HepG2 (cell line): ENCODE measurements around the gene TTC23L. TPM values are rescaled to one million over a fixed set of nuclear protein-coding genes. Genes with fewer than 3 reads are reported as not detected.

Source experiments
- BCL3 ChIP-seq: sonication (generic); formaldehyde crosslinking; IDR thresholded peaks from 2 replicates; pipeline ENCODE4 v1.5.1; 2020; ENCODE audit warnings: mild to moderate bottlenecking, missing genetic modification reagents, moderate library complexity
- CREB1 ChIP-seq, 2 experiments: fragments of 450-650 bp in 1 of 2; IDR thresholded peaks; 2 replicates each; pipeline ENCODE4 v1.6.1; 2016 to 2017; ENCODE audit warnings: control low read depth in 1 of 2, mild to moderate bottlenecking in 1 of 2, missing compliant biosample characterization in 1 of 2, missing genetic modification characterization in 1 of 2
- ELK4 ChIP-seq: sonication (generic); formaldehyde crosslinking; IDR thresholded peaks from 2 replicates; pipeline ENCODE4 v1.9.0; 2021; ENCODE audit warnings: missing genetic modification reagents, borderline replicate concordance
- FOXO1 ChIP-seq: sonication (generic); formaldehyde crosslinking; IDR thresholded peaks from 2 replicates; pipeline ENCODE4 v1.4.0; 2020; ENCODE audit warnings: missing genetic modification reagents
- GPN1 ChIP-seq: sonication (generic); formaldehyde crosslinking; IDR thresholded peaks from 2 replicates; pipeline ENCODE4 v1.5.1; 2020; ENCODE audit warnings: missing genetic modification reagents, borderline replicate concordance
- HHEX ChIP-seq: IDR thresholded peaks from 2 replicates; pipeline ENCODE4 v1.6.1; 2016; ENCODE audit warnings: control low read depth
- IKZF4 ChIP-seq: sonication (generic); formaldehyde crosslinking; IDR thresholded peaks from 2 replicates; pipeline ENCODE4 v1.5.1; 2020; ENCODE audit warnings: borderline replicate concordance, mild to moderate bottlenecking, low read depth, missing genetic modification reagents; ENCODE audit errors: not compliant biosample characterization
- JARID2 ChIP-seq: sonication (generic); formaldehyde crosslinking; IDR thresholded peaks from 2 replicates; pipeline ENCODE4 v1.8.1; 2023; ENCODE audit warnings: missing genetic modification reagents, inconsistent platforms; ENCODE audit not compliant: insufficient replicate concordance
- MTERF4 ChIP-seq: sonication (generic); formaldehyde crosslinking; IDR thresholded peaks from 2 replicates; pipeline ENCODE4 v1.8.0; 2023; ENCODE audit warnings: mild to moderate bottlenecking, missing genetic modification reagents
- PHF5A ChIP-seq: IDR thresholded peaks from one replicate; pipeline ENCODE4 v1.6.1; 2018; ENCODE audit warnings: low read depth, missing genetic modification reagents; ENCODE audit not compliant: unreplicated experiment
- POLR2AphosphoS2 ChIP-seq: IDR thresholded peaks from 2 replicates; pipeline ENCODE4 v1.6.1; 2011; ENCODE audit warnings: low read depth, low read length, improper control_type of control experiment
- SP1 ChIP-seq, 2 experiments: fragments of 450-650 bp in 1 of 2; sonication (generic) in 1 of 2; formaldehyde crosslinking in 1 of 2; IDR thresholded peaks; 2 replicates each; pipeline versions ENCODE4 v1.4.0 to v1.6.1; 2016 to 2020; ENCODE audit warnings: missing genetic modification reagents in 1 of 2
- SRSF9 ChIP-seq: fragments of 200-400 bp; formaldehyde crosslinking; IDR thresholded peaks from 2 replicates; pipeline ENCODE4 v1.6.1; 2018; ENCODE audit warnings: borderline replicate concordance, mild to moderate bottlenecking, low read depth, low read length; ENCODE audit not compliant: insufficient read depth, poor library complexity, severe bottlenecking
- TBX3 ChIP-seq: fragments of 450-650 bp; IDR thresholded peaks from 2 replicates; pipeline ENCODE4 v1.6.1; 2017; ENCODE audit warnings: antibody characterized with exemption, mild to moderate bottlenecking, inconsistent platforms, borderline replicate concordance
- ZBTB21 ChIP-seq: sonication (generic); formaldehyde crosslinking; IDR thresholded peaks from 2 replicates; pipeline ENCODE4 v1.4.0; 2020; ENCODE audit warnings: missing genetic modification reagents
- ZNF326 ChIP-seq: sonication (generic); formaldehyde crosslinking; IDR thresholded peaks from 2 replicates; pipeline ENCODE4 v1.4.0; 2020; ENCODE audit warnings: missing genetic modification reagents, borderline replicate concordance
- polyA plus RNA-seq, 8 experiments: library from polyadenylated mRNA; depleted of rRNA in 3 of 8; stranded (reverse) in 7 of 8; unstranded in 1 of 8; fragments of >200 nt; fragmentation: Illumina TruSeq in 4 of 8; extraction: Trizol in 4 of 8; gene quantifications; 2 replicates each; pipeline versions ENCODE4 v1.2.1 to v1.2.3, GENCODE V29; 2011 to 2016; ENCODE audit warnings: low read depth in 4 of 8, missing spikeins in 1 of 8, mixed read lengths in 1 of 8; ENCODE audit not compliant: insufficient read depth in 1 of 8
- total RNA-seq, 5 experiments: library from RNA; depleted of rRNA; stranded (reverse); fragments of >200 nt; fragmentation: Illumina TruSeq; extraction: Trizol; gene quantifications; 2 replicates each; pipeline ENCODE4 v1.2.3, GENCODE V29; 2016; ENCODE audit warnings: low read depth in 1 of 5
- TF ChIP-seq, protein P1 (sequence below): IDR thresholded peaks from 2 replicates; pipeline ENCODE4 v1.6.1; 2016; ENCODE audit warnings: low read depth
- TF ChIP-seq, protein P2 (sequence below): sonication (generic); formaldehyde crosslinking; IDR thresholded peaks from 2 replicates; pipeline ENCODE4 v1.5.0; 2020; ENCODE audit warnings: missing genetic modification reagents, mild to moderate bottlenecking, borderline replicate concordance

Gene TTC23L
- total and polyA plus RNA-seq, 2 of the 13 experiments (the other 11 are each of a cell fraction or from before 2014, with no cell fraction given), result 0.37 to 1.4 TPM

GRCh38 chr5:34929720-34930461 is 90.9 kb downstream of the TTC23L start (continued):
- TF ChIP-seq ZBTB21 (CRISPR knock-in tag) (no peak), TBX3 (no peak), BCL3 (no peak), ELK4 (CRISPR knock-in tag) (no peak), PHF5A (CRISPR knock-in tag) (no peak), POLR2AphosphoS2 (no peak), IKZF4 (no peak), GPN1 (CRISPR knock-in tag) (no peak), CREB1 (IDR thresholded peaks at IDR 0.05) (no peak), CREB1 (CRISPR knock-in tag; IDR thresholded peaks at IDR 0.05) (no peak), FOXO1 (CRISPR knock-in tag) (no peak), JARID2 (no peak), SRSF9 (no peak), HHEX (CRISPR knock-in tag) (no peak), MTERF4 (CRISPR knock-in tag) (no peak), SP1 (IDR thresholded peaks at IDR 0.05) (no peak), SP1 (CRISPR knock-in tag; IDR thresholded peaks at IDR 0.05) (no peak), ZNF326 (CRISPR knock-in tag) (no peak)
- TF ChIP-seq, protein P1, sequence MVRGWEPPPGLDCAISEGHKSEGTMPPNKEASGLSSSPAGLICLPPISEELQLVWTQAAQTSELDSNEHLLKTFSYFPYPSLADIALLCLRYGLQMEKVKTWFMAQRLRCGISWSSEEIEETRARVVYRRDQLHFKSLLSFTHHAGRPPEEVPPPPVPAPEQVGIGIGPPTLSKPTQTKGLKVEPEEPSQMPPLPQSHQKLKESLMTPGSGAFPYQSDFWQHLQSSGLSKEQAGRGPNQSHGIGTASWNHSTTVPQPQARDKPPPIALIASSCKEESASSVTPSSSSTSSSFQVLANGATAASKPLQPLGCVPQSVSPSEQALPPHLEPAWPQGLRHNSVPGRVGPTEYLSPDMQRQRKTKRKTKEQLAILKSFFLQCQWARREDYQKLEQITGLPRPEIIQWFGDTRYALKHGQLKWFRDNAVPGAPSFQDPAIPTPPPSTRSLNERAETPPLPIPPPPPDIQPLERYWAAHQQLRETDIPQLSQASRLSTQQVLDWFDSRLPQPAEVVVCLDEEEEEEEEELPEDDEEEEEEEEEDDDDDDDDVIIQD (CRISPR knock-in tag), result no peak
- TF ChIP-seq, protein P2, sequence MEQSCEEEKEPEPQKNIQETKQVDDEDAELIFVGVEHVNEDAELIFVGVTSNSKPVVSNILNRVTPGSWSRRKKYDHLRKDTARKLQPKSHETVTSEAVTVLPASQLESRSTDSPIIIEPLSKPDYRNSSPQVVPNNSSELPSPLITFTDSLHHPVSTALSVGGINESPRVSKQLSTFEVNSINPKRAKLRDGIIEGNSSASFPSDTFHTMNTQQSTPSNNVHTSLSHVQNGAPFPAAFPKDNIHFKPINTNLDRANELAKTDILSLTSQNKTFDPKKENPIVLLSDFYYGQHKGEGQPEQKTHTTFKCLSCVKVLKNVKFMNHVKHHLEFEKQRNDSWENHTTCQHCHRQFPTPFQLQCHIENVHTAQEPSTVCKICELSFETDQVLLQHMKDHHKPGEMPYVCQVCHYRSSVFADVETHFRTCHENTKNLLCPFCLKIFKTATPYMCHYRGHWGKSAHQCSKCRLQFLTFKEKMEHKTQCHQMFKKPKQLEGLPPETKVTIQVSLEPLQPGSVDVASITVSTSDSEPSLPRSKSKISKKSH (CRISPR knock-in tag), result no peak
